C4-2B (cell line): ENCODE results near the gene LRRC8B.

ENCODE experiments used
- ZFX ChIP-seq: fragments of 450-650 bp; IDR thresholded peaks from 2 replicates; pipeline ENCODE4 v1.6.1; 2017
- TF ChIP-seq, protein P1 (sequence below): fragments of 450-650 bp; conservative IDR thresholded peaks from 2 replicates; pipeline ENCODE4 v1.5.1; 2017; ENCODE audit warnings: mild to moderate bottlenecking

DNA sequence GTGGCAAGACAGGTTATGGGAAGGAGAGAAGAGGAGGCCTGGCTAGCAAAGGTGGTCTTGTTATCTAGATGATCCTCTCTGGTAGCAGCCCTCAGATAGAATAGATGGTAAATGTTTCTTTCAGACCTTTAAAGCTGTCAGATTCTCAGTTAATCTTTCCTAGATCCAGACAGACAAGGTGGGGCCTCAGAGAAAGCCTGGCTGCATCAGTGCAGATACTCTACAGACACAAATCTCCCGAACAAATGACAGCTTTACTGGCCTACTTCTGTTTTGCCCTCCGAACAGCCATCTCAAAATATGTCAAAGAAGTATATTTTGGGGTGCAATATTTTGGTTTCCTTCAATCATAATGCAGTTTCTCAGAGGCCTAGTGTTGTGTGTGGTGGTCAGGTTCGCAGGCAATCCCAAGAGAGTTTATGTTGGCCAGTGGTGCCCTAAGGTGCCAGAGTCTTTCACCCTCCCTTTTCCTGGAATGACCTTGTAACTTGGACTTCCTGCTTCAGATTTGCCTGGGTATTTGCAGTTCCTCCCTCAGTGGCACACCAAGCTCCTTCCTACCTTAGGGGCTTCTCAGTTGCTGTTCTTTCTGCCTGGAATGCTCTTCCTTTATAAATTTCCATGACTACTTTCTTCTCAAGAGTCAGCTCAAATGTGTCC lies 7.0 kb downstream of the LRRC8B start:
- TF ChIP-seq, protein P1, sequence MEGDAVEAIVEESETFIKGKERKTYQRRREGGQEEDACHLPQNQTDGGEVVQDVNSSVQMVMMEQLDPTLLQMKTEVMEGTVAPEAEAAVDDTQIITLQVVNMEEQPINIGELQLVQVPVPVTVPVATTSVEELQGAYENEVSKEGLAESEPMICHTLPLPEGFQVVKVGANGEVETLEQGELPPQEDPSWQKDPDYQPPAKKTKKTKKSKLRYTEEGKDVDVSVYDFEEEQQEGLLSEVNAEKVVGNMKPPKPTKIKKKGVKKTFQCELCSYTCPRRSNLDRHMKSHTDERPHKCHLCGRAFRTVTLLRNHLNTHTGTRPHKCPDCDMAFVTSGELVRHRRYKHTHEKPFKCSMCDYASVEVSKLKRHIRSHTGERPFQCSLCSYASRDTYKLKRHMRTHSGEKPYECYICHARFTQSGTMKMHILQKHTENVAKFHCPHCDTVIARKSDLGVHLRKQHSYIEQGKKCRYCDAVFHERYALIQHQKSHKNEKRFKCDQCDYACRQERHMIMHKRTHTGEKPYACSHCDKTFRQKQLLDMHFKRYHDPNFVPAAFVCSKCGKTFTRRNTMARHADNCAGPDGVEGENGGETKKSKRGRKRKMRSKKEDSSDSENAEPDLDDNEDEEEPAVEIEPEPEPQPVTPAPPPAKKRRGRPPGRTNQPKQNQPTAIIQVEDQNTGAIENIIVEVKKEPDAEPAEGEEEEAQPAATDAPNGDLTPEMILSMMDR, result no peak
- no peak for TF ChIP-seq ZFX
